Suprapubic skin (tissue), 4 donors: ENCODE measurements around the gene SOX11. TPM values are rescaled to one million over a fixed set of nuclear protein-coding genes. Genes with fewer than 3 reads are reported as not detected.

Source experiments
- DNase-seq, 2 donors: peaks; one replicate each; pipeline ENCODE4 v3.0.0-alpha.2; 2019; ENCODE audit warnings: low spot score in 2 of 2
- H3K27ac ChIP-seq: fragments of 200-600 bp; sonication (generic); one replicate; pipeline ENCODE4 v1.5.1; 2019
- H3K27me3 ChIP-seq: fragments of 200-600 bp; sonication (generic); one replicate; pipeline ENCODE4 v1.5.1; 2019
- H3K36me3 ChIP-seq: fragments of 200-600 bp; sonication (generic); one replicate; pipeline ENCODE4 v1.5.1; 2019
- H3K4me1 ChIP-seq: fragments of 200-600 bp; sonication (generic); one replicate; pipeline ENCODE4 v1.5.1; 2019
- H3K4me3 ChIP-seq: fragments of 200-600 bp; sonication (generic); one replicate; pipeline ENCODE4 v1.5.1; 2019; ENCODE audit warnings: mild to moderate bottlenecking
- H3K9me3 ChIP-seq: fragments of 200-600 bp; sonication (generic); one replicate; pipeline ENCODE4 v1.5.1; 2019
- CTCF ChIP-seq, 2 donors: fragments of 200-600 bp in 1 of 2; fragments of 450-650 bp in 1 of 2; sonication (generic) in 1 of 2; IDR thresholded peaks; one replicate each; pipeline ENCODE4 v1.5.1; 2016 to 2019; ENCODE audit warnings: antibody characterized with exemption in 2 of 2, mild to moderate bottlenecking in 1 of 2, moderate library complexity in 1 of 2
- EP300 ChIP-seq: sonication (generic); formaldehyde crosslinking; IDR thresholded peaks from one replicate; pipeline ENCODE4 v1.6.1; 2017; ENCODE audit warnings: antibody characterized with exemption
- POLR2A ChIP-seq, 2 donors: fragments of 450-650 bp; IDR thresholded peaks; one replicate each; pipeline ENCODE4 v1.6.1; 2017; ENCODE audit warnings: antibody characterized with exemption in 2 of 2, mild to moderate bottlenecking in 2 of 2, moderate library complexity in 2 of 2
- POLR2AphosphoS5 ChIP-seq, 3 donors: sonication (generic); formaldehyde crosslinking; IDR thresholded peaks; one replicate each; pipeline ENCODE4 v1.6.1; 2017; ENCODE audit warnings: antibody characterized with exemption in 3 of 3
- WGBS: methylation state at CpG from one replicate; pipeline ENCODE4 v1.1.5; 2018; 5-methylcytosine and 5-hydroxymethylcytosine counted together
- total RNA-seq, 4 donors: library from RNA; depleted of rRNA; stranded (reverse); fragments of >200 nt; gene quantifications; one replicate each; pipeline ENCODE4 v1.1.0, GENCODE V29; 2016

The SOX11 gene
- total RNA-seq, 4 donors from 2014 or later, result 0.05 TPM; not detected in 3

- Histone ChIP-seq H3K4me3 (peak overlapping the region; percentile 43), H3K27ac (no peak overlapping the region), H3K27me3 (peaks cover 85% of the 10 kb centered on the region), H3K36me3 (no peaks in the 10 kb centered on the region), H3K4me1 (peaks cover 46% of the 10 kb centered on the region), H3K9me3 (no peaks in the 10 kb centered on the region)
- TF ChIP-seq POLR2A (IDR thresholded peaks at IDR 0.05) (no peak), CTCF (IDR thresholded peaks at IDR 0.05) (no peak), POLR2AphosphoS5 (IDR thresholded peaks at IDR 0.05) (no peak), EP300 (no peak)
- no peak for DNase-seq
- WGBS, result 5% methylated on average over 46 of the region's 49 CpGs
Observed at GRCh38 chr2:5695654-5696403, 3.6 kb downstream of the SOX11 start.

- Histone ChIP-seq H3K4me3 (peak overlapping the region; percentile 43), H3K36me3 (no peaks in the 10 kb centered on the region), H3K27me3 (peaks cover 85% of the 10 kb centered on the region), H3K27ac (no peak overlapping the region), H3K4me1 (peaks cover 39% of the 10 kb centered on the region), H3K9me3 (no peaks in the 10 kb centered on the region)
- WGBS, result under 1% methylated on average over 37 of the region's 65 CpGs
- no peak for DNase-seq
- TF ChIP-seq POLR2A (IDR thresholded peaks at IDR 0.05) (no peak), CTCF (IDR thresholded peaks at IDR 0.05) (no peak), POLR2AphosphoS5 (IDR thresholded peaks at IDR 0.05) (no peak), EP300 (no peak)
Observed at GRCh38 chr2:5696404-5696944, 4.3 kb downstream of the SOX11 start.

GRCh38 chr2:5696945-5697521 is 4.8 kb downstream of the SOX11 start:
- no peak for TF ChIP-seq EP300
- no peak for TF ChIP-seq POLR2AphosphoS5 (IDR thresholded peaks at IDR 0.05)
- WGBS, result 6% methylated on average over 32 of the region's 49 CpGs
- Histone ChIP-seq H3K4me3 (peak overlapping the region; percentile 43), H3K36me3 (no peaks in the 10 kb centered on the region), H3K4me1 (peaks cover 35% of the 10 kb centered on the region), H3K27ac (no peak overlapping the region), H3K9me3 (no peaks in the 10 kb centered on the region), H3K27me3 (peaks cover 79% of the 10 kb centered on the region)
- no peak for DNase-seq

GRCh38 chr2:5697562-5697961 is 5.4 kb downstream of the SOX11 start:
- no peak overlapping the region for H3K27ac ChIP-seq
- H3K4me3 ChIP-seq, result peak overlapping the region; percentile 43
- H3K36me3 ChIP-seq, result no peaks in the 10 kb centered on the region
- peaks cover 74% of the 10 kb centered on the region for H3K27me3 ChIP-seq
- DNase-seq, result no peak
- TF ChIP-seq POLR2AphosphoS5 (IDR thresholded peaks at IDR 0.05), result no peak
- peaks cover 29% of the 10 kb centered on the region for H3K4me1 ChIP-seq
- no peaks in the 10 kb centered on the region for H3K9me3 ChIP-seq
- WGBS, result 68% methylated on average over 8 of the region's 8 CpGs

GRCh38 chr2:5698134-5698533 is 6.0 kb downstream of the SOX11 start:
- Histone ChIP-seq H3K4me3 (no peak overlapping the region), H3K27me3 (peaks cover 68% of the 10 kb centered on the region), H3K4me1 (peaks cover 24% of the 10 kb centered on the region), H3K27ac (no peak overlapping the region), H3K36me3 (no peaks in the 10 kb centered on the region), H3K9me3 (no peaks in the 10 kb centered on the region)
- no peak for DNase-seq
- WGBS, result 90% methylated on average over 4 of the region's 4 CpGs
- TF ChIP-seq POLR2A (IDR thresholded peaks at IDR 0.05) (no peak), CTCF (IDR thresholded peaks at IDR 0.05) (no peak), POLR2AphosphoS5 (IDR thresholded peaks at IDR 0.05) (no peak), EP300 (no peak)

GRCh38 chr2:5699963-5700362 is 7.8 kb downstream of the SOX11 start:
- TF ChIP-seq EP300, result no peak
- no peak for TF ChIP-seq POLR2A (IDR thresholded peaks at IDR 0.05)
- TF ChIP-seq POLR2AphosphoS5 (IDR thresholded peaks at IDR 0.05), result no peak
- TF ChIP-seq CTCF (IDR thresholded peaks at IDR 0.05), result no peak
- DNase-seq, result no peak
- no peak overlapping the region for H3K27ac ChIP-seq
- H3K9me3 ChIP-seq, result no peaks in the 10 kb centered on the region
- 77% methylated on average over 4 of the region's 4 CpGs for WGBS
- H3K4me1 ChIP-seq, result peaks cover 16% of the 10 kb centered on the region
- H3K36me3 ChIP-seq, result no peaks in the 10 kb centered on the region
- peaks cover 50% of the 10 kb centered on the region for H3K27me3 ChIP-seq
- no peak overlapping the region for H3K4me3 ChIP-seq
